Measurements from ENCODE around the gene MAG.
"Not testable (repeated sequence)": the region's sequence is repeated elsewhere in the genome, so short reads cannot be mapped to it uniquely, and the experiment has no call there.

Gene MAG

DNA sequence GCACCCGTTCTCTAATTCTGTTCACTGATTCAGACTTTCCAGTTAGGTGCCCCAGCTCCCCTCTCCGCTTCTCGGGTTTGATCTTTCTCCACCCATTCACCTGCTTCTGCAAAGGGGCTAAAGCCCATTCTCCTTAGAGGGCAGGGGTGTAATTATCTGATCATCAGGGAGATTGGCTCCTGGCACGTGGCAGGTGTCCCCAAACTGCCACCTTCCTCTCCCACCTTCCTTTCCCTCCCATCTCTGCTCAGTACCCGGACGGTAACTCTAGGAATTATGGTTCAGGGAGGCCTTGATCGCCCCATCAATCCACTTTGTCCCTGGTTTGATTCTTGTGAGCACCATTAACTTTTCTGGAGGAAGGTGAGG lies 56.0 kb downstream of the MAG start:
- no peak for DNase-seq

DNA sequence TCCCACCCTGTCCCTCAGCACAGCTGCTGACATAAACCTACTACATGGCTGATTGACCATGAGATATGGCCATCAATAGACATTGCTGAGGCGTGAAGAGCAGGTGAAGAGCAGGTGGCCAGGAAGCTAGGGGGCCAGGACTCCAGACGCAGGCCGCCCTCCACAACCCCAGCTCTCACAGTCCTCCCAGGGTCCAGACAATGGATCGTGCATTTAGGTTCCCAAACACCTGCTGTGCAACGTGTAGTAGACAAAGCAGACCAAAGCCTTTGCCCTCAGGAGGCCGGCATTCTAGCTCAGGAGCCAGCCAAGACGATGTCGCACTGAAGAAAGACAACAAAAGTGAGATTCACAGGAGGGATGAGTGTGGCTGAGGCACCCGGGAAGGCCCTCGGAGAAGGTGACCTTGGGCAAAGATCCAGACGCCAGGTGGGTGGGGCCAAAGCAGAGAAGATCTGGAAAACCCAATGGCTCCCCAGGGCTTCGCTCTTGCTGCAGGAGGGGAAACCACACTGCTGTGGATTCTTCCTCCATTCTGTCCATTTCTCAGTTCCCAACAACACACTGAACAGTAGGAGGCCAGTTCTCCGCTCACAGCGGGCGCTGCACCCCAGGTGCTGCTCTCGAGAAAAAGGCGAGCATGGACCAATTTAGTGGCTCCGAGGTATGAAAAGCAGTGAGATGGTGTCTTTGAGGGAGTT lies 57.1 kb downstream of the MAG start:
- DNase-seq = no peak

DNA sequence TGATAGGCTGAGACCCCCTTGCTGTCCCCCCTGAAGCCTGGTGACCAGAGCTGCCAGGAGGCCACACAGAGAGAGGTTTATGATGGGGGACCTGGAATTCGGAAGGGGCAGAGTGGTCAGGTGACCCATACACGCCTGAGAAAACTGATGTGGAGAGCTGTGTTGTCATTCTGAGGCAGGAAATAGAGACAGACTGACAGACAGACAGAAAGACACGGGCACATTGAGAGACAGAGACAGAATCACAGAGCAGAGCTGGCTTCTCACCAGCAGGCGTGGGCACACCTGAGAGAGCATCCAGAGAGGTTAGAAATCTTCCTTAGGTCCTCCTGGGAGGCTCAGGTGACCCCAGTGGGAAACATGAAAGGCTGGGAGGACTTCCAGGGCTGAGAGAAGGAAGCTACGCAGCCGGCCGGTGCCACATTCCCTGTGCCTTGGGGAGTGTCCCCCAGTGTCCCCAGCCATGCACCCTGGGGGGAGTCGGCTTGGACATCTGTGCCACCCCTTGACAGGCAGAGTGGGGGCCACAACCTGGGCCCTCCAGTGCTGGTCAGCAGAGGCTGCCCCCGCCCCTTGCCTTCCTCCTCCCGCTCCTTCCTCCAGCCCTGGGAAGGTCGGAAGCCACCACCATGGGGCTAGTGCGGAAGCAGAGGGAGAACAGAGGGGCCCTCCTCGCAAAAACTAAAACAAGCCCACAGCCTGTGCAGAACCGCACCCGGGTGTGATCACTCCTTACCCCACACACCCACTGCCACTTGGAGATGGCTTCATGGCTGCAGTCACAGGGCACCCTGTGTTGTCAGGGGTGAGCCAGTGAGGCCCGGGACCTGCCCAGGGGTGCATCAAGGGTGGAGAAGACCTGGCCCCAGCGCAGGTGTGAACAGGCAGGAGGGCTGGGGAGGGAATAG lies 57.9 kb downstream of the MAG start:
- no peak for DNase-seq

DNA sequence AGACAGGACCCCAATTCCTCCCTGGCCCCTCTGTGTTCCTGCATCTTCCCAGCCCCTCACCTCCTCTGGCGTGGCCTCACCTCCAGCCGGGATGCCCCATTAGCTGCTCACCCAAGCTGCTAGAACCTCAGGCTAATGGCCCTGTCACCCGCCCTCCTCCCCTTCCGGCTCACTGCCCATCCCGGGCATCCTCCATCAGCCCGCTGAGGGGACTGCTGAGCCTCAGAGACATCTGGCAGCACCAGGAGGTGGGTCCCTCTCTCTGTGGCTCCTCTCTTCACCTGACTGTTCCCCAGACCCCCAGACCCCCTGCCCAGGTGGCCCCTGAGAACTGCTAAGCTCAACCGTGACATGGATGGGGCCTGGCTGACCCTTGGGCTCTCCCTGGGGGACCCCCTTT lies 58.6 kb downstream of the MAG start:
- DNase-seq = no peak

DNA sequence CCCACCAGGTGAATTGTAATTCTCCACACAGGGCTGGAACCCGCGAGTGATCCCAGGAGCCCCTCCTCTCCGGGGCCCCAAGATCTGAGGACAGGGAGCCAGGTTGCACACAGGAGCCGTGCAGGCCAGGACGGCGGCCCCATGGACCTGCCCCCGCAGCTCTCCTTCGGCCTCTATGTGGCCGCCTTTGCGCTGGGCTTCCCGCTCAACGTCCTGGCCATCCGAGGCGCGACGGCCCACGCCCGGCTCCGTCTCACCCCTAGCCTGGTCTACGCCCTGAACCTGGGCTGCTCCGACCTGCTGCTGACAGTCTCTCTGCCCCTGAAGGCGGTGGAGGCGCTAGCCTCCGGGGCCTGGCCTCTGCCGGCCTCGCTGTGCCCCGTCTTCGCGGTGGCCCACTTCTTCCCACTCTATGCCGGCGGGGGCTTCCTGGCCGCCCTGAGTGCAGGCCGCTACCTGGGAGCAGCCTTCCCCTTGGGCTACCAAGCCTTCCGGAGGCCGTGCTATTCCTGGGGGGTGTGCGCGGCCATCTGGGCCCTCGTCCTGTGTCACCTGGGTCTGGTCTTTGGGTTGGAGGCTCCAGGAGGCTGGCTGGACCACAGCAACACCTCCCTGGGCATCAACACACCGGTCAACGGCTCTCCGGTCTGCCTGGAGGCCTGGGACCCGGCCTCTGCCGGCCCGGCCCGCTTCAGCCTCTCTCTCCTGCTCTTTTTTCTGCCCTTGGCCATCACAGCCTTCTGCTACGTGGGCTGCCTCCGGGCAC lies 59.6 kb downstream of the MAG start:
- no peak for DNase-seq

DNA sequence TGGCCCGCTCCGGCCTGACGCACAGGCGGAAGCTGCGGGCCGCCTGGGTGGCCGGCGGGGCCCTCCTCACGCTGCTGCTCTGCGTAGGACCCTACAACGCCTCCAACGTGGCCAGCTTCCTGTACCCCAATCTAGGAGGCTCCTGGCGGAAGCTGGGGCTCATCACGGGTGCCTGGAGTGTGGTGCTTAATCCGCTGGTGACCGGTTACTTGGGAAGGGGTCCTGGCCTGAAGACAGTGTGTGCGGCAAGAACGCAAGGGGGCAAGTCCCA lies 60.2 kb downstream of the MAG start:
- no peak for DNase-seq

DNA sequence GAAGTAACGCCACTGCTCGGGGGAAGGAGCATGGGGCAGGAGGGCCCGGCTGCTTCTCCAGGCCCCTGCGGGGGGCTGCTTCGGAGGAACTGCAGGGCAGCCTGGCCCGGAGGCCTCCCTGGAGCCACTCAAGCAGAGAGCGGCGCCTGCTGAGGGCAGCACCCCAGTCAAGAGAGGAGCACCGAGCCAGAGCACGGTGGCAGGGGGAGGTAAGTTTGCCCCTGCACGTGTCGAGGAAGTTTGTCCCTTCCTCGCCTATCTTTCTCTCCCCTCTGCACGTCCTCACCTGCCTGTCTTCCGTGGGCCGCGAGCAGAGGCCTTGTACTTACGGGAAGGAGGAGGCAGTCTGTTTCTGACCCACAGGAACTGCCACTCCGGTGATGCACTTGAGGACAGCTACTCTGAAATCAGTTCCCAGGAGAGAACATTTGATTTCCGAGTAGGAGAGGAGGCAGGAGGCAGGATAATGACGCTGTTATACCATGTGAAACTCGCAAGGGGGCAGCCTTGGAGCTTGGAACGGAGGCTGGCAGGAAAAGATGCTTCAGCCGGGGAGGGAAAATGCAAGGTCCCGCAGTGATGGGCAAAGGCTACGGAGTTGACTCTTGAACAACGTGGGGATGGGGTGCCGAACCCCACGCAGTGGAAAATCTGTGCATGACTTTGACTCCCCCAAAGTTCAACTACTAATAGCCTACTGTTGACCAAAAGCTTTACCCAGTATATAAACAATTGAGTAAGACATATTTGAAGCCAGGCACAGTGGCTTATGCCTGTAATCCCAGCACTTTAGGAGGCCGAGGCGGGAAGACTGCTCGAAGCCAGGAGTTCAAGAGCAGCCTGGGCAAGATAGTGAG lies 60.7 kb downstream of the MAG start:
- DNase-seq = peak; percentile 78

DNA sequence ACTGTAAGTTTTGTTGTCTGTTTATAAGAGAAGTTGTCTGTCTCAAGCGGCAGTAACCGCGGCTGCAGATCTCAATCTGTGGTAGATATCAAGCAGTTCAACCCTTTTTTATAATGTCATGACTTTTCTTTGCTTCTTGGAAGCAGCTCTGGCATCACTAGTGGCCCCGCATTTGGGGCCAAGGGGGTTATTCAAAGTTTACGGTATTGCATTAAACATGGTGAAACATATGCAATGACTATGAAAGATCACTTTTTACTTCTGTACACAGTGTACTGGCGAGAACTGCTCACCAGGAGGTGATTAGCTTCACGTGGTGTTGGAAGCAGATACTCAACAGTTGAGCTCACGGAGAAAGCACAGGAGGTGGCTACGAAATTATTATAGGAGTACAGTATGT lies 61.7 kb downstream of the MAG start:
- no peak for DNase-seq

DNA sequence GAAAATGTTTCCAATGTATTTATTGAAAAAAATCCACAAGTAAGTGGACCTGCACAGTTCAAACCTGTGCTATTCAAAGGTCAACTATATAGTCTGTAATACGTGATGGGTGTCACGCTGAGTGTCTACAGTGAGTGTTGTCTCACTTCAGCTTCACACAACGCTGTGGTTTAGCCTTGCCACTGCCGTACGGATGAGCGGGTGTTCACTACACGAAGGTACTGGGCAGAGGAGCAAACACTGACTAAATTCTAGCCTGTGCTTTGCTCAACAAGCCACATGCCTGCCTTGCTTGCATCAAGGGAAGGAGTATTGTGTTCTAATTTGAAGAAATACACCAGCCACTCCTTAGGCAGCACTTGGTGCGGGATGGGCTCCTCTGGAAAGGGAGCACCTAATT lies 62.9 kb downstream of the MAG start:
- DNase-seq = no peak

DNA sequence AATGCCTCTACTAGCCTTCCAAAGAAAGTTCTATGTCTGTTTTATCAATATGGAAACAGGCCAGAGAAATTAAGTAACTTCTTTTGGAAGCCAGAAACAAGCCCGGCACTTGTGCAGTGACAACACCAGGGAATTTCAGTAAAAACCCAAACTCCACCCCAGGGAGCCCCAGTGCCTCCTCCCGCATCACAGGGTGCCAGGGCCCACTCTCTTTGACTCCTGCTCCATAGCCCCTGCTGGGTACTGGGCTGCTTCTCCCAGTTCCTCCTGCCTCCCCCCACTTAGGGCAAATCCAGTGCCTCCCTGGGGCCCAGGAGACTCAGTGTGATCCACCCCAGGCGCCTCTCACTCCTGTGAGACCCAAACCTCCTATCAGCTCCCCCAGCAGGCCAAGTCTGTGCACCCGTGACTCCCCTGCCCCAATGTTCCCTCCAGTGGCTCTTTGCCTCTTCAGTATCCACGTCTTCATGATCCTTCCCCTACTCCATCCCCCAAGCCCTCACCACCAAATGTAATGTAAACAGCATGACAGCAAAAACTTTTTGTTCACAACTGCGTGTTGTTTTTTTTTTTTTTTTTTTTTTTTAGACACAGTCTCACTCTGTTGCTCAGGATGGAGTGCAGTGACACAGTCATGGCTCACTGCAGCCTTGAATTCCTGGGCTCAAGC lies 64.0 kb downstream of the MAG start:
- no peak for DNase-seq

DNA sequence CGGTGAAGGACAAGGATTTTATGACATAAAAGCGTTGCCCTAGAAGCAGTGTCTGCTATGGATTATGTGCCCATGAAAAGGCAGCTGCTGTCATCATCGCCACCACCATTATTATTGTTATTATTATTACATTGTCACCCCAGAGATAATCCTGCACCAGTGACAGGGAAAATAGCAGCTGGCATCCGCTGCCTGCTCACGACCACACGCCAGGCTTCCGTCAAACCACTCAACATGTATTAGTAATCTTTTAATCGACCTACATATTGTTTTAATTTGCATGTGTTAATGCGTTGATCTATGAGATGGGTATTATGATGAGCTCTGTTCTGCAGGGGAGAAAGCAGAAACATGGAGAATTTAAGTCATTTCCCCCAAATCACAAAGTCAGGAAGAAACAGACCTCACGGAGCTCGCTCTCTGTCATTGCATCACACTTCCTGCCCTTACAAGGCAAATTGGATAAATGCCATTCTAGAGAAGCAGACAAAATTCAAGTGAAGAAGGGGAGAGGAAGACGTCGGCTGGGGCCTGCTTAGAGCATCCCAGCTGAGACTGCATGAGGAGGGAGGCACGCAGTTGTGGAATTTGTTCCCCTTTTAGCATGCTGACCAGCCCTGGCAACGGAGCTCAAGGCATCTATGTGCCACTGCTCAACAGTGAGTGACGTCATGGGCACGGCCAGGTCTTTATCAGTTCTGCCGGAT lies 66.1 kb downstream of the MAG start, which contains the start of gene FFAR3:
FFAR3 (plus strand) TSS at position 594 of the 707 bp plus-strand sequence. CDS start 431 bp downstream, outside the sequence.
- peak; percentile 17 for DNase-seq

DNA sequence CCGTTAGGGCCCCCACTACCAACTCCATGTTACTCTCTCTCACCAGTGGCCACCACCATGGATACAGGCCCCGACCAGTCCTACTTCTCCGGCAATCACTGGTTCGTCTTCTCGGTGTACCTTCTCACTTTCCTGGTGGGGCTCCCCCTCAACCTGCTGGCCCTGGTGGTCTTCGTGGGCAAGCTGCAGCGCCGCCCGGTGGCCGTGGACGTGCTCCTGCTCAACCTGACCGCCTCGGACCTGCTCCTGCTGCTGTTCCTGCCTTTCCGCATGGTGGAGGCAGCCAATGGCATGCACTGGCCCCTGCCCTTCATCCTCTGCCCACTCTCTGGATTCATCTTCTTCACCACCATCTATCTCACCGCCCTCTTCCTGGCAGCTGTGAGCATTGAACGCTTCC lies 66.9 kb downstream of the MAG start:
- not testable (repeated sequence) for DNase-seq

DNA sequence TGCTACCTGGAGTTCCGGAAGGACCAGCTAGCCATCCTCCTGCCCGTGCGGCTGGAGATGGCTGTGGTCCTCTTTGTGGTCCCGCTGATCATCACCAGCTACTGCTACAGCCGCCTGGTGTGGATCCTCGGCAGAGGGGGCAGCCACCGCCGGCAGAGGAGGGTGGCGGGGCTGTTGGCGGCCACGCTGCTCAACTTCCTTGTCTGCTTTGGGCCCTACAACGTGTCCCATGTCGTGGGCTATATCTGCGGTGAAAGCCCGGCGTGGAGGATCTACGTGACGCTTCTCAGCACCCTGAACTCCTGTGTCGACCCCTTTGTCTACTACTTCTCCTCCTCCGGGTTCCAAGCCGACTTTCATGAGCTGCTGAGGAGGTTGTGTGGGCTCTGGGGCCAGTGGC lies 67.4 kb downstream of the MAG start:
- not testable (repeated sequence) for DNase-seq

DNA sequence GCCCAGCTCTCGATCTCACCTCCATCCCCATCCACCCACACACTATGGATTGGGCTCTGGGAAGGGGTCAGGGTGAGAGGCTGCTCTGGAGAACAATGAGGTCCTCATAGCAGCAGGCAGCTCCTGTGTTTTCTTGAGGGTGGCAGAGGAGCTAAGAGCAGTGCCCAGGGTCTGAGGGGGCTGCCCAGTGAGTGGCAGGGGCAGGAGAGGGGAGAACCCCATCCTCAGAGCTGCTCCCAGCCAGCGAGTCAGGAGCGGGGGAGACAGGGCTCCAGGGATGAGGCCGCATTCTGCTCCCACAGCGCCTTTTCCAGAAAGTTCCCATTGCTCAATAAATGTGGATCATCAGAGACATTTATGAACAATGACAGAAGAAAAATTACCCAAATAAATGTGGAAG lies 68.1 kb downstream of the MAG start:
- not testable (repeated sequence) for DNase-seq

DNA sequence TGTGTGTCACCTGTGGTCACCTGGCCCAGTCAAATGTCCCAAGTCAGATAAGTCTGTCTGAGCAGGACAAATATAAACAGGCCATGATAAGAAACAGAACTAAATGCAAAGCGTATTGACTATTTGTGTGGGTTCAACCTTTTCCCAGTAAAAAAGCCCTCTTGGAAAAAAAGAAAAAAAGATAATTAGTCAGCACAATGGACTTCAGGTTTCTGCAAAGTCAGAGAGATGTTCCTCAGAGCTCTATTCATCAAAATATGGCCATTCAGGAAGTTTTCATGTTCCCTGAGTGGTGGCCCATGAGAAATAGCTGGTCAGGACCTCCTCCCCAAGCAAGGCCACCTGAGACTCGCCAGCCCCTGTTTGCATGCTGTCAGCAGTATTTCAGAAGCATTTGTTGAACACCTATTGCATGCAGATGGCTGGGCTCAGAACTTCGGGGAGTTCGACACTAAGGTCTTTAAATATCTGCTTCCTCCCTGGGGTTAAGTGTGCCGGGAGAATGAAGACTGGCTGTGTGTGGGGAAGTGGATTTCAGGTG lies 69.0 kb downstream of the MAG start:
- no peak for DNase-seq

DNA sequence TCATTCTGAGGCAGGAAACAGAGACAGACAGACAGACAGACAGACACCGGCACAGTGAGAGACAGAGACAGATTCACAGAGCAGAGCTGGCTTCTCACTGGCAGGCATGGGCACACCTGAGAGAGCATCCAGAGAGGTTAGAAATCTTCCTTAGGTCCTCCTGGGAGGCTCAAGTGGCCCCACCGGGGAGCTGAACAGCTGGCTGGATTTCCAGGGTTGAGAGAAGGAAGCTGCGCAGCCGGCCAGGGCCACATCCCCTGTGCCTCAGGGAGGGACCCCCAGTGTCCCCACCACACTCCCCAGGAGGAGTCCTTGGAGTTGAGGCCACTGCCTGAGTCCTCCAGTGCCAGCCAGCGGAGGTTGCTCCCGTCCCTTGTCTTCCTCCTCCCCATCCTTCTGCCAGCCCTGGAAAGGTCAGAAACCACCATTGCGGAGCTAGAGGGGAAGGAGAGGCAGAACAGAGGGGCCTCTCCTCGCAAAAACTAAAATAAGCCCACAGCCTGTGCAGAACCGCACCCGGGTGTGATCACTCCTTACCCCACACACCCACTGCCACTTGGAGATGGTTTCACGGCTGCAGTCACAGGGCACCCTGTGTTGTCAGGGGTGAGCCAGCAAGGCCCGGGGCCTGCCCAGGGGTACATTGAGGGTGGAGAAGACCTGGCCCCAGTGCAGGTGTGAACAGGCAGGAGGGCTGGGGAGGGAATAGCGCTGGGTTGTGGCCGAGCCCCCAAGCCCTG lies 70.5 kb downstream of the MAG start:
- no peak for DNase-seq

DNA sequence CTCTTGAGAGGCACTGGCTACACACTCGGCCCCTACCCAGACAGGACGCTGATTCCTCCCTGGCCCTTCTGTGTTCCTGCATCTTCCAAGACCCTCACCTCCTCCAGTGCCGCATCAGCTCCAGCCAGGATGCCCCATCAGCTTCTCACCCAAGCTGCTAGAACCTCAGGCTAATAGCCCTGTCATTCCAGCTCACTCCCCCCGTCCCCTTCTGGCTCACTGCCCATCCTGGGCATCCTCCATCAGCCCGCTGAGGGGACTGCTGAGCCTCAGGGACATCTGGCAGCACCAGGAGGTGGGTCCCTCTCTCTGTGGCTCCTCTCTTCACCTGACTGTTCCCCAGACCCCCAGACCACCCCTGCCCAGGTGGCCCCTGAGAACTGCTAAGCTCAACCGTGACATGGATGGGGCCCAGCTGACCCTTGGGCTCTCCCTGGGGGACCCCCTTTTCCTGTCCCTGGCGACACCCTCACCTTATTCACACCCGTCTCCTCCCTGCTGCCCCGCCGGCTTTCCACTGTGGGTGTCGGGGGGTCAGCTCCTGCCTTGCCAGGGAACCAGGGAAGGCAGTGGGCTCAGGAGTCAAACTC lies 71.1 kb downstream of the MAG start:
- no peak for DNase-seq

Measured in CD4-positive, alpha-beta T cell treated with Interleukin-17A for 1 hour (primary cell).